ENCODE measurements around the gene PWWP2B.

Gene PWWP2B

DNA sequence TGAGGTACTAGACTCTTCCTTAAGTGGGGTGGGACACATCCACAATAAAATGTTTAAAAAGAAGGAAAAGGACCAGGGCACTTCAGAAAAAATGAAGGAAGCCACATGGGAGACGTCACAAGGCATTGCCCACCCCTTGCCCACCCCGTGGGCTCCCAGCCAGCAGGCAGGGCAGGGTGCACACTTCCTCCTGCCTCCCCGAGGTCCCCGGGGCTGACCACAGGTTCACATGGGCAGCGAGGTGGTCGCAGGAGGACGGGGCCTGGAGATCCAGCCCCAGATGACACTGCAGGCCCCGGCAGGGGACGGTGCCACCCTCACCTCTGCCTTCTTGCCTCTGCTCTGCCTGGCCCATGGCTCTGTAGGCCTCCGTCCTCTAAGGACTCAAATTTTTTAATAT, 45.6 kb downstream of the PWWP2B start:
- Mint-ChIP-seq H3K27ac (no peak overlapping the region), H3K4me1 (peaks cover 44% of the 10 kb centered on the region), H3K9me3 (no peaks in the 10 kb centered on the region), H3K27me3 (no peaks in the 10 kb centered on the region), H3K4me3 (no peak overlapping the region)
- no peak for ATAC-seq
- DNase-seq = no peak

DNA sequence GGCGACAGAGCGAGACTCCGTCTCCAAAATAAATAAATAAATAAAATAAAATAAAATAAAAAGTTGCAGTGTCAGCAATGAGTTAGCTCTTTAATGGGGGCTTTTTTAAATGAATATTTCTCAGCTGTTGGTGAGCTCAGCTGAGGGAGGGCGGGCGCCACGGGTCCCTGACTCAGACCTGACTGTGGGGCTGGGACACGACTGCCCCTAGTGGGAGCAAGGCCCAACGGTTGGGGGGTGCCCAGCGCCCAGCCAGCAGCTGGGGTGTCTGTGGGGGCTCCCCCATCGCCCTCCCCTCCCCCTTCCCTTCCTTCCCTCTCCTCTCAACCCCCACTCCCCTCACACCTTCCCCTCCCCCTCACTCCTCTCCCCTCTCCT, 46.6 kb downstream of the PWWP2B start:
- Mint-ChIP-seq H3K9me3 (no peaks in the 10 kb centered on the region), H3K27ac (peak overlapping the region in 1 of 2 donors; percentile 72), H3K4me1 (peaks cover 51% of the 10 kb centered on the region), H3K27me3 (no peaks in the 10 kb centered on the region), H3K4me3 (peak overlapping the region in 1 of 2 donors; percentile 68)
- peak; percentile 69 to 85 for DNase-seq
- peak; percentile 32 for ATAC-seq

DNA sequence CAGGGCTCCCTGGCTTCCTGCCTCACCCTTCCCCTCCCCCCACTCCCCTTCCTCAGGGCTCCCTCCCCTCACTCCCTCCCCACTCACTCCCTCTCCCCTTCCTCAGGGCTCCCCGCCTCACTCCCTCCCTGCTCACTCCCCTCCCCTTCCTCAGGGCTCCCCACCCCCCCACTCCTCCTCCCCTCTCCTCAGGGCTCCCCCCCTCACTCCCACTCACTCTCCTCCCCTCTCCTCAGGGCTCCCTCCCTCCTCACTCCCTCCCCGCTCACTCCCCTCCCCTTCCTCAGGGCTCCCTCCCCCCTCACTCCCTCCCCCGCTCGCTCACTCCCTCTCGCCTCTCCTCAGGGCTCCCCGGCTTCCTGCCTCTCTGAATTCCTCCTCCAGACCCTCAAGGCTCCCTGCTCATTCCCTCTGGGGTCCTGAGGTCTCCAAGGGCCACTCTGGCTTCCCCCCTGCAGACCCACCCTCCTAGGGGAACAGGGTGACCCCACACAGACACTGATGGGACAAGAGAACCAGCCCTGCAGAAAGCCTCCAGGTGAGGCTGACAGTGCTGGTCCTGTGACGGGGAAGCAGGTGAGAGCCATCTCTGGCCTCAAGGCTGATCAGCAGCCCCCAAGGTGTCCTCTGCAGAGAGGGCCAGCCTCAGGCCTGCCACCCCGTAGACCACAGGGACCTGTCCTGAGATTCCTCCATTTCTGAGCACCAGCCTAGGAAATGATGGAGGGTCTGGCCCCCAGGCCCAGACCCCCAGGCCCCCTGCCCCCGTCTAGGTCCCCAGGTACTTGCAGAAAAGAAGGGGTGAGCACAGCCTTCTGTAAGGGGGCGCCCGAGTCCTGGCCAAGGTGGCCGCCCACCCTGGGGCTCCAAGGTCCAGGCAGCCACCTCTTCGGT, 47.2 kb downstream of the PWWP2B start:
- peak overlapping the region; percentile 68 to 69 for H3K4me3 Mint-ChIP-seq
- H3K27me3 Mint-ChIP-seq = no peaks in the 10 kb centered on the region
- DNase-seq (no peak), ATAC-seq (no peak)
- no peaks in the 10 kb centered on the region for H3K9me3 Mint-ChIP-seq
- peak overlapping the region; percentile 95 to 99 for H3K27ac Mint-ChIP-seq
- H3K4me1 Mint-ChIP-seq = peaks cover 51% of the 10 kb centered on the region

DNA sequence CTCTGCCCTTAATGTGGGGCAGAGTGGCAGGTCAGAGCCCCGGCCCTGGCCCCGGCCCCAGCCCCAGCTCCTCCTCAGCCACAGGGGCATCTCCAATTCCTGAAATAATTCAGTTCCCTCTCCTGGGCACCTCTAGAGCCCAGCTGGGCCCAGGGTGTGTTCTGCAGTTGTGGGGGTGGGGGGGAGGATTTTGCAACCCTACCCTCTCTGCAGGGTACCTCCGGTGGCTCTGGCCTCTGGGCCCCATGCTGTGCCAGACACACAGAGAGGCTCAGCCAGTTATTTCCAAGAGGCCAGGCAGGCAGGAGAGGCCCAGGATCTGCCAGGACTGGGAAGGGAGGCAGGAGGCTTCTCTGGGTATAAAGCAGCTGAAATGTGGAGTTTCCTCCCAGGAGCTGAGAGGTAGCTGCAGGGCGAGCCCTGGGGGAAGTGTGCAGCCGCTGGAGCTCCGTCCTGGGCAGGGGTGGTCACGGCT, 47.9 kb downstream of the PWWP2B start:
- H3K27me3 Mint-ChIP-seq = no peaks in the 10 kb centered on the region
- no peaks in the 10 kb centered on the region for H3K9me3 Mint-ChIP-seq
- peak overlapping the region in 1 of 2 donors; percentile 8 for H3K4me3 Mint-ChIP-seq
- peaks cover 58% of the 10 kb centered on the region for H3K4me1 Mint-ChIP-seq
- DNase-seq (no peak), ATAC-seq (no peak)
- peak overlapping the region in 1 of 2 donors; percentile 85 for H3K27ac Mint-ChIP-seq

DNA sequence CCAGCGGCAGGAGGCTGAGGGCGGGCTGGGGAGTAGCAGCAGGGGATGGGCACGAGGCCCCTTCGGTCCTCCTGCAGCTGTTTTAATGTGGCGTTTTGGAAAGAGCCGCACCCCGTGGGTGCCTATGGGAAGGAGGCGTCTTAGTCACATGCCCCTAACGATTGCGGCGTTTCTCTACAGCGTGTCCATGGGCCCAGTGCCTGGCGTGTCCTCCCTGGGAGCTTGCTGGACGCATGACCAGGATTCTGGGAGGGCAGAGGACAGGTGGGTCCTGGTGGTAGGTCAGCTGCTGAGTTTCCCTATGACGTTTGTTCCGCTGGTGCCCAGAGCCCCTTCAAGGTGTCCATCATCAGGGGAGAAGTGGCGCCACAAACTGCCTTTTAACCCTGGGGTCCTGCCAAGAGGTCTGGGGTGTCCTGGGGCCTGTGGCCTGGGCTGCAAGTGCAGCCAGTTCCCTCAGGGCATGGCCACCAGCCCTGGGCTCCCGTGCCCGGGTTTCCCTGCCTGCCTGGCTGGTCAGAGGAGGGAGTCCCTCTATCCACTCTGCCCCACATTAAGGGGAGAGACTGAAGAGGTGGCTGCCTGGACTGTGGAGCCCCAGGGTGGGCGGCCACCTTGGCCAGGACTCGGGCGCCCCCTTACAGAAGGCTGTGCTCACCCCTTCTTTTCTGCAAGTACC, 48.7 kb downstream of the PWWP2B start:
- ATAC-seq (no peak), DNase-seq (no peak)
- H3K9me3 Mint-ChIP-seq = no peaks in the 10 kb centered on the region
- H3K27me3 Mint-ChIP-seq = no peaks in the 10 kb centered on the region
- peak overlapping the region in 1 of 2 donors; percentile 85 for H3K27ac Mint-ChIP-seq
- peak overlapping the region in 1 of 2 donors; percentile 71 for H3K4me3 Mint-ChIP-seq
- H3K4me1 Mint-ChIP-seq = peaks cover 63% of the 10 kb centered on the region

DNA sequence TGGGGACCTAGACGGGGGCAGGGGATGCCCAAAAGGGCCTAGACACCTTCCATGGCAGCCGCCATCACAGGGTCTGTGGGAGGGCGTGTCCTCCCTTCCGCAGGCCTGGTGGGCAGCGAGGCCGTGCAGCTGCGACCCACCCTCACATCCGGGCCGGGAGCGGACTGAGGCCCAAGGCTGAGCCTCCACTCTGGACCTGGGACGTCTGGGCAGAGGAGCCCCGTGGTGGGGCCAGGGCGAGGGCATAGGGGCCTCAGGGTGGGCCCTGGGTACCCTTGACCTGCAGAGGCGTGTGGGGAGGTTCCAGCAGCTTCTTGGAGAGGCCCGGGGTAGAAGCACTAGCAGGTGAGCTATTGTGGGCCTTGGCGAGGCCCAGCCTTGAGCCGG, 49.2 kb downstream of the PWWP2B start:
- DNase-seq (no peak), ATAC-seq (no peak)
- Mint-ChIP-seq H3K27ac (peak overlapping the region; percentile 95 to 98), H3K4me1 (peaks cover 68% of the 10 kb centered on the region), H3K9me3 (no peaks in the 10 kb centered on the region), H3K27me3 (no peaks in the 10 kb centered on the region), H3K4me3 (peak overlapping the region; percentile 71 to 85)

DNA sequence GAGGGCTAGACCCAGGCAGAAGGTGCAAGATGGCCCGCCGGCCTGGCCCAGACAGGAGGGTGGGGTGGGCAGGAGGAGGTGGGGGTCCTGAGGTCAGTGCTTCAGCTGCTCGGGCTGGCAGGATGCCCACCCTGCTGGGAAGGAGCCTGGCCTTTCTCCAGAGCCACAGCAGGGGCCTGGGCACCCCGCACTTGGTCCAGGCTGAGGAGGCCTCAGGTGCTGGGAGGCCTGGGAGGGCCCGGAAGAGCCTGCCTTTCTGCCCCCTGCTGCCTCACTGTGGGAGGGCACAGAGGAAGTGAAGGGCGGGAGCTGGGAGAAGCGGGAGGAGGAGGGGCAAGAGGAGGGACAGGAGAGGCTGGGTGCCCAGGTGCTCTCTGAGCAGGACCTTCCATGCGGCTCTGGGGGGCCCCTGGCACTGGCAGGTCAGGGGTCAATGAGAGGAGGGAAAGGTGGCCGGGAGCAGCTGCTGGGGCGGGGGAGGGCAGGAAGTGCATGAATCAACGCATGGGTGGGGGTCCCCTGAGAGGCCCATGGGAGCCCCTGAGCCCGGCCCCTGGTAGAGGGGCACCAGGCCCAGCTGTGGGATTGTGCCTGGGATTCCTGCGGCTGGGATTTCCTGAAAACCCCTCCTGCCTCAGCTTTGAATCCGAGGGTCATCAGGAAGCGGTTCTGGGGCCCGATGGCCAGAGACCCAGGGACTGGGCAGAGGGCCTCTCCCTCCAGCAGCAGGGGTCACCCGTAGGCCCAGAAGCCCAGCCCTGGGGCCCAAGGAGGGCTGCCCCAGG, 49.9 kb downstream of the PWWP2B start:
- H3K27ac Mint-ChIP-seq = peak overlapping the region; percentile 95 to 98

DNA sequence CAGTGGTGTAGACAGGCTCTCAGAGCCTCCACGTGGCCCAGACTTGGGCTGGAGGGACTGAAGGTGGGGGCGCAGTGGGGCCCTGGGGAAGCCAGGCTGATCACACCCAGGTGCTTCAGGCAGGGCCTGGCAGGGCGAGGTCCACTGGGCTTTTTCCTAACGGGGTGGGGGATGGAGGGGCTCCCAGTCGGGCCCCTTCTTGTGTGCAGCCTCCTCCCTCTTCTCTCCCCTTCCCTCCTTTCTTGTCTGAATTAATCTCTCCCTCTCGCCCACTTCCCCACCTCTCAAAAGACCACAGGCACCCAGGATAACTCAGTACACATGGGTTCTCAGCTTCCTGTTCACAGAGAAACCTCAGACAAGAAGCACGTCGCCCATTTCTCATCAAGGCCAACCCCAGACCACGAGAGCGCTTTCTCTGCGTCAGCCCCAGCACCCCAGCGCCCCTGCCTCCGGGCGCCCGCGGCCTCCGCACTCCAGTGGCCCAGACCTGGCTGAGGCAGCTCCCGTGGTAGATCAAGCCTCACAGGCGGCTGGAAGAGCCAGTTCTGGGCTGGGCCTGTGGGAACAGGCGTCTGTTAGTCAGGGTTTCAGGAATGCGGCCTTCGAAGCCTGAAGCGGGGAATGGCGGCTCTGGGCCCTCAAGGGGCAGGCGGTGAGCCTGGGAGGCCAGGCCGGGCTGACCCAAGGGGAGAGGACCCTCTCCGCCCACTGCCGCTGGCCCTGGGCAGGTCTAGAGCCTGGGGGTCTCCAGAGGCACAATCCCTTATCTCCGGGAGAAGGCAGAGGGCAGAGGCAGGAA, 50.6 kb downstream of the PWWP2B start:
- peak; percentile 82 to 95 for DNase-seq
- peak overlapping the region; percentile 95 to 98 for H3K27ac Mint-ChIP-seq
- no peaks in the 10 kb centered on the region for H3K27me3 Mint-ChIP-seq
- no peaks in the 10 kb centered on the region for H3K9me3 Mint-ChIP-seq
- peaks cover 77% of the 10 kb centered on the region for H3K4me1 Mint-ChIP-seq
- peak overlapping the region; percentile 71 to 85 for H3K4me3 Mint-ChIP-seq
- peak; percentile 78 for ATAC-seq

More for the DNA sequence above, 49.9 kb downstream of the PWWP2B start:
- DNase-seq = peak; percentile 76 to 92
- Mint-ChIP-seq H3K27me3 (no peaks in the 10 kb centered on the region), H3K4me1 (peaks cover 74% of the 10 kb centered on the region), H3K9me3 (no peaks in the 10 kb centered on the region), H3K4me3 (peak overlapping the region; percentile 71 to 85)
- peak; percentile 71 for ATAC-seq

DNA sequence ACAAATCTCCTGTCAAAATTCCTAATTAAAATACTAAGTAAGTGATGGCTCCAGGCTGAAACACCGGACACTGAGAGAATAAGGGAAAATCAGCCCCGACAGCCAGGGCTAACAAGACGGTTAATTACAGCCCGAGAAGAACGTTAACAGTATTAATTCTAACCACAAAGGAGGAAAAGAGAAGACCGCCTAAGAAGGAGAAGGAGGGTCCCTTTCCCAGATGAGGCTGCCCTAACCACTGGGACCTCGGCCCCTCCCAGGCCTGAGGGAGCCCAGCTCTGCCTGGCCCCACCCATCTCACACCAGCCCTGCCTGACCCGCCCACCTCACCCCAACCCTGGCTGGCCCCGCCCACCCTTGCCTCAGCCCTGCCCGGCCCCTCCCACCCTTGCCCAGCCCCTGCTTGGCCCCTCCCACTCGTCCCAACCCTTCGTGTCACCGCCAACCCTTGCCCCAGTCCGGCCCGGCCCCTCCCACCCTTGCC, 51.3 kb downstream of the PWWP2B start:
- ATAC-seq = peak; percentile 21
- H3K9me3 Mint-ChIP-seq = no peaks in the 10 kb centered on the region
- no peaks in the 10 kb centered on the region for H3K27me3 Mint-ChIP-seq
- H3K27ac Mint-ChIP-seq = peak overlapping the region in 1 of 2 donors; percentile 66
- DNase-seq = peak; percentile 63 to 84
- H3K4me1 Mint-ChIP-seq = peaks cover 83% of the 10 kb centered on the region
- H3K4me3 Mint-ChIP-seq = peak overlapping the region; percentile 71 to 85

DNA sequence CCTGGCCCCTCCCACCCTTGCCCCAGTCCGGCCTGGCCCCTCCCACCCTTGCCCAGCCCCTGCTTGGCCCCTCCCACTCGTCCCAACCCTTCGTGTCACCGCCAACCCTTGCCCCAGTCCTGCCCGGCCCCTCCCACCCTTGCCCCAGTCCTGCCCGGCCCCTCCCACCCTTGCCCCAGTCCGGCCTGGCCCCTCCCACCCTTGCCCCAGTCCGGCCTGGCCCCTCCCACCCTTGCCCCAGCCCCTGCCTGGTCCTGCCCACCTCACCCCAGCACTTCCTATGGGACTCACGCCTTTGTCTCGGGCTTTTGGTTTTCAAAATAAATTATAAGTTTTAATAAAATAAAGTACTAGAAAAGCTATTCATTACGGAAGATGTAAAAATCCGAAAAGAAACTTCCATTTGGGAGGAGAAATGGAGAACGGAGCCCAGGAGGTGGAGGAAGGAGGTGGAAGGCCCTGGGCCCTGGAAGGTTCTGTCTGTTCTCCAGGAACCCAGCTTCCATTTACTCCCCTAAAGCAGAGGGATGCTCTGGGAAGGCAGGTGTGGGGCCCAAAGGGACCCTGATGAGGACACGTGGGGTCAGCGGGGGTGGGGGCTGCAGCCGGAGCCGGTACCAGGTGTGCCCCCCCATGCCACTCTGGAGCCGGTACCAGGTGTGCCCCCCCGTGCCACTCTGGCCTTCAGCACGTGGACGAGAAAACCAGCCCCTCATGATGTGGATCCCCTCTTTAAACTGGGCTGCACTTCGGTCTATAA, 52.2 kb downstream of the PWWP2B start:
- peaks cover 75% of the 10 kb centered on the region for H3K4me1 Mint-ChIP-seq
- no peaks in the 10 kb centered on the region for H3K9me3 Mint-ChIP-seq
- H3K27ac Mint-ChIP-seq = no peak overlapping the region
- no peaks in the 10 kb centered on the region for H3K27me3 Mint-ChIP-seq
- no peak overlapping the region for H3K4me3 Mint-ChIP-seq
- DNase-seq (no peak), ATAC-seq (no peak)

DNA sequence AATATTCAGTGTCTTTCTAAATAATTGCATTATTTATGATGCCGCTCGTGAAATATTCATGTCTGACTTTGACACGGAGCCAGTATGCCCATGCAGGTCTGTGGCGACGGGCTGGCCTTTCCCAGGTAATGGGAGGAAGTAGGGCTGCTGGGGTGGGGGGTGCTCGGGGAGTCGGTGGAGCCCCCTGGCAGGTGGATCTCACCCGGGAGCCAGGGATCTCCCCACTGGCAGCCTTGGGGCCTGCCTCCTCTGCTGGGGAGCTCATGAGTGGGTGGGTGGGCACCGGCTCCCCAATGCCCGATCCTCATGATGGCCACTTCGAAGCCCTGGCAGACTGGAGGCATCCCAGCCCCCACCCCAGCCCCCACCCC, 52.8 kb downstream of the PWWP2B start:
- ATAC-seq (no peak), DNase-seq (no peak)
- no peak overlapping the region for H3K4me3 Mint-ChIP-seq
- H3K9me3 Mint-ChIP-seq = no peaks in the 10 kb centered on the region
- H3K4me1 Mint-ChIP-seq = peaks cover 70% of the 10 kb centered on the region
- no peak overlapping the region for H3K27ac Mint-ChIP-seq
- no peaks in the 10 kb centered on the region for H3K27me3 Mint-ChIP-seq

DNA sequence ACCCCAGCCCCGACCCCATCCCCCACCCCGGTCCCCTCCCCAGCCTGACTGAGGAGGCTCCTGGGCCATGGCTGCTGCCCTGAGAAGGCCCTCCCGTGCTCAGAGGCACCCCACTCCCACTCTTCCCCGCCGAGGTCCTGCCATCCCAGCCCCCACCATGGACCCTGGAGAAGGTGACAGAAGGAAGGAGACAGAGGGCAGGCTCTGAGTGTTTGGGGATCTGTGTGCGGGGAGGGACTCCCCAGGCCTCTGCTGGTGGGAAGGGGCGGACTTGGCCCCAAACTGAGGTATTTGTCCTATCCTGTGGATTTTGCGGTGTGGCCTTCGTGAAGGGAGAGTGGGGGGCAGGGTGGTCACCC, 53.4 kb downstream of the PWWP2B start:
- Mint-ChIP-seq H3K27ac (no peak overlapping the region), H3K27me3 (no peaks in the 10 kb centered on the region), H3K4me3 (no peak overlapping the region), H3K4me1 (peaks cover 63% of the 10 kb centered on the region), H3K9me3 (no peaks in the 10 kb centered on the region)
- DNase-seq (no peak), ATAC-seq (no peak)

DNA sequence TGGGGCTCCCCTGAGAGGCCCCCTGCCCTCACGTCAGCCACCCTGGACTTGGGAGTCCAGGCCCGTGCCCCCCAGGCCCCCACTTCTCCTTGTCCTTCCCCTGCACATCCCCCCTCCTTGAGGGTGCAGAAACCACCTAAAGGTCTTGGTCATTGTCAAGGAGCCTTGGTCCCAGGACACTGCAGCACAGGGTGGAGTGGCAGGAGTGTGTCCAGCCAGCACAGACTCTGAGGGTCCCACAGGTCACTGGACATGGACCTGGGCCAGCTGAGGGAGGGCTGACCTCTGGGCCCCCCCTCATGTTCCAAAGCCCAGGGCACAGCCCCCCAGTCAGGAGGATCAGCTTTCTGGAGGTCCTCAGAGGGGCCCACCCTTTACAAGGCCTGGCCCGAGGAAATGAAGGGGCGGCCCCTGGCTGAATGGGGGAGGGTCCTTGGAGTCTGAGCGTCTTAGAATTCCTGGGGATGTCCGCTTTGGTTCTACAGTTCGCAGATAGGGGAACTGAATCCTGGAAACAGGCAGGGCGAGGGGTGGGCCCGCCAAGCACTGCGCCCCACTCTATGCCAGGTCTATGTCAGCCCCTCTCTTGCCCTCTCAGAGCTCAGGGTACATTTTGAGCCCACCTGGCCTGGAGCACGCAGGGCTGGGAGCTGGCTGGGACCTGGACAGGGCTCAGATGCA, 54.0 kb downstream of the PWWP2B start:
- ATAC-seq (no peak), DNase-seq (no peak)
- no peak overlapping the region for H3K4me3 Mint-ChIP-seq
- peak overlapping the region in 1 of 2 donors; percentile 80 for H3K27ac Mint-ChIP-seq
- no peaks in the 10 kb centered on the region for H3K27me3 Mint-ChIP-seq
- H3K9me3 Mint-ChIP-seq = no peaks in the 10 kb centered on the region
- peaks cover 61% of the 10 kb centered on the region for H3K4me1 Mint-ChIP-seq
